Measurements from ENCODE around the gene TNIK.
A peak's percentile ranks its signal among the peaks of the same experiment; 100 is the strongest.

TNIK gene

GRCh38 chr3:171335559-171335958 lies 124.6 kb downstream of the TNIK start:
- Histone ChIP-seq H3K18ac (ENCODE audit: low read depth in 1 of 2, low read length in 2 of 2) (no peak overlapping the region), H3K27ac (ENCODE audit: low read length, poor library complexity, severe bottlenecking) (no peak overlapping the region), H3K23ac (ENCODE audit: low read length in 2 of 2) (no peak overlapping the region), H3K36me3 (ENCODE audit: control insufficient read depth in 1 of 2, insufficient read depth in 2 of 2, low read depth in 1 of 2, low read length in 2 of 2) (no peaks in the 10 kb centered on the region), H3K4ac (ENCODE audit: low read depth in 1 of 2, low read length in 2 of 2) (no peak overlapping the region), H3K4me1 (ENCODE audit: control insufficient read depth, insufficient read depth, low read depth, low read length) (peaks cover 10% of the 10 kb centered on the region), H2BK15ac (ENCODE audit: low read depth, poor library complexity, severe bottlenecking) (no peak overlapping the region), H3K9me3 (ENCODE audit: control insufficient read depth, low read length) (no peaks in the 10 kb centered on the region), H2AFZ (ENCODE audit: low read depth, low read length) (no peak overlapping the region), H3K9ac (ENCODE audit: low read length) (no peak overlapping the region), H2BK12ac (ENCODE audit: low read length in 2 of 2) (no peak overlapping the region), H3K27me3 (ENCODE audit: control insufficient read depth in 1 of 2, insufficient read depth in 1 of 2, low read length in 2 of 2) (no peaks in the 10 kb centered on the region), H2BK120ac (ENCODE audit: low read depth, low read length) (no peak overlapping the region), H2AK5ac (ENCODE audit: low read length, severe bottlenecking) (no peak overlapping the region), H4K8ac (ENCODE audit: low read length) (no peak overlapping the region), H2BK5ac (ENCODE audit: low read depth, low read length, poor library complexity, severe bottlenecking) (no peak overlapping the region), H3K4me2 (ENCODE audit: low read length, poor library complexity, severe bottlenecking) (no peak overlapping the region), H3K4me3 (ENCODE audit: insufficient read depth in 1 of 2, low read depth in 1 of 2, low read length in 2 of 2) (no peak overlapping the region), H4K91ac (ENCODE audit: low read length) (no peak overlapping the region), H3K14ac (ENCODE audit: low read length in 2 of 2) (no peak overlapping the region), H3K79me1 (replicated peaks; ENCODE audit: low read length, poor library complexity, severe bottlenecking) (peaks cover 26% of the 10 kb centered on the region)
- no peak for DNase-seq
- WGBS, result 100% methylated on average over 1 of the region's 3 CpGs

GRCh38 chr3:171334465-171334811 lies 125.8 kb downstream of the TNIK start:
- Histone ChIP-seq H4K8ac (ENCODE audit: low read length) (no peak overlapping the region), H3K4me1 (ENCODE audit: control insufficient read depth, insufficient read depth, low read depth, low read length) (peaks cover 10% of the 10 kb centered on the region), H2BK5ac (ENCODE audit: low read depth, low read length, poor library complexity, severe bottlenecking) (no peak overlapping the region), H3K4me2 (ENCODE audit: low read length, poor library complexity, severe bottlenecking) (no peak overlapping the region), H2AFZ (ENCODE audit: low read depth, low read length) (no peak overlapping the region), H4K91ac (ENCODE audit: low read length) (no peak overlapping the region), H2BK15ac (ENCODE audit: low read depth, poor library complexity, severe bottlenecking) (no peak overlapping the region), H3K9me3 (ENCODE audit: control insufficient read depth, low read length) (no peaks in the 10 kb centered on the region), H2AK5ac (ENCODE audit: low read length, severe bottlenecking) (no peak overlapping the region), H3K23ac (ENCODE audit: low read length in 2 of 2) (no peak overlapping the region), H2BK12ac (ENCODE audit: low read length in 2 of 2) (no peak overlapping the region), H3K4me3 (ENCODE audit: insufficient read depth in 1 of 2, low read depth in 1 of 2, low read length in 2 of 2) (no peak overlapping the region), H2BK120ac (ENCODE audit: low read depth, low read length) (no peak overlapping the region), H3K14ac (ENCODE audit: low read length in 2 of 2) (no peak overlapping the region), H3K36me3 (ENCODE audit: control insufficient read depth in 1 of 2, insufficient read depth in 2 of 2, low read depth in 1 of 2, low read length in 2 of 2) (no peaks in the 10 kb centered on the region), H3K79me1 (replicated peaks; ENCODE audit: low read length, poor library complexity, severe bottlenecking) (peaks cover 24% of the 10 kb centered on the region), H3K18ac (ENCODE audit: low read depth in 1 of 2, low read length in 2 of 2) (no peak overlapping the region), H3K4ac (ENCODE audit: low read depth in 1 of 2, low read length in 2 of 2) (no peak overlapping the region), H3K27ac (ENCODE audit: low read length, poor library complexity, severe bottlenecking) (no peak overlapping the region), H3K9ac (ENCODE audit: low read length) (no peak overlapping the region), H3K27me3 (ENCODE audit: control insufficient read depth in 1 of 2, insufficient read depth in 1 of 2, low read length in 2 of 2) (no peaks in the 10 kb centered on the region)
- 78% methylated on average over 1 of the region's 2 CpGs for WGBS
- DNase-seq, result no peak

- no peak overlapping the region for H3K18ac ChIP-seq (ENCODE audit: low read depth in 1 of 2, low read length in 2 of 2)
- H2BK12ac ChIP-seq (ENCODE audit: low read length in 2 of 2), result no peak overlapping the region
- no peaks in the 10 kb centered on the region for H3K27me3 ChIP-seq (ENCODE audit: control insufficient read depth in 1 of 2, insufficient read depth in 1 of 2, low read length in 2 of 2)
- H3K79me1 ChIP-seq (replicated peaks; ENCODE audit: low read length, poor library complexity, severe bottlenecking), result peaks cover 20% of the 10 kb centered on the region
- H3K36me3 ChIP-seq (ENCODE audit: control insufficient read depth in 1 of 2, insufficient read depth in 2 of 2, low read depth in 1 of 2, low read length in 2 of 2), result no peaks in the 10 kb centered on the region
- no peak for DNase-seq
- no peak overlapping the region for H4K8ac ChIP-seq (ENCODE audit: low read length)
- peaks cover 10% of the 10 kb centered on the region for H3K4me1 ChIP-seq (ENCODE audit: control insufficient read depth, insufficient read depth, low read depth, low read length)
- no peak overlapping the region for H3K14ac ChIP-seq (ENCODE audit: low read length in 2 of 2)
- H3K9ac ChIP-seq (ENCODE audit: low read length), result no peak overlapping the region
- whole genome bisulfite sequencing, result 96% methylated on average over 8 of the region's 9 CpGs
- no peak overlapping the region for H2BK5ac ChIP-seq (ENCODE audit: low read depth, low read length, poor library complexity, severe bottlenecking)
- peak overlapping the region; percentile 27 for H2AK5ac ChIP-seq (ENCODE audit: low read length, severe bottlenecking)
- no peak overlapping the region for H2BK15ac ChIP-seq (ENCODE audit: low read depth, poor library complexity, severe bottlenecking)
- no peak overlapping the region for H4K91ac ChIP-seq (ENCODE audit: low read length)
- H2BK120ac ChIP-seq (ENCODE audit: low read depth, low read length), result no peak overlapping the region
- no peak overlapping the region for H3K23ac ChIP-seq (ENCODE audit: low read length in 2 of 2)
- no peak overlapping the region for H3K4me2 ChIP-seq (ENCODE audit: low read length, poor library complexity, severe bottlenecking)
- no peak overlapping the region for H3K4me3 ChIP-seq (ENCODE audit: insufficient read depth in 1 of 2, low read depth in 1 of 2, low read length in 2 of 2)
- H3K4ac ChIP-seq (ENCODE audit: low read depth in 1 of 2, low read length in 2 of 2), result no peak overlapping the region
- H3K9me3 ChIP-seq (ENCODE audit: control insufficient read depth, low read length), result no peaks in the 10 kb centered on the region
- H2AFZ ChIP-seq (ENCODE audit: low read depth, low read length), result no peak overlapping the region
- H3K27ac ChIP-seq (ENCODE audit: low read length, poor library complexity, severe bottlenecking), result no peak overlapping the region
Measured at GRCh38 chr3:171333784-171334464, 126.3 kb downstream of the TNIK start.

GRCh38 chr3:171330938-171331337 lies 129.3 kb downstream of the TNIK start:
- H2AK5ac ChIP-seq (ENCODE audit: low read length, severe bottlenecking), result no peak overlapping the region
- peaks cover 17% of the 10 kb centered on the region for H3K4me1 ChIP-seq (ENCODE audit: control insufficient read depth, insufficient read depth, low read depth, low read length)
- DNase-seq, result no peak
- no peak overlapping the region for H4K8ac ChIP-seq (ENCODE audit: low read length)
- H3K27ac ChIP-seq (ENCODE audit: low read length, poor library complexity, severe bottlenecking), result no peak overlapping the region
- H4K91ac ChIP-seq (ENCODE audit: low read length), result no peak overlapping the region
- no peak overlapping the region for H2BK15ac ChIP-seq (ENCODE audit: low read depth, poor library complexity, severe bottlenecking)
- H3K14ac ChIP-seq (ENCODE audit: low read length in 2 of 2), result no peak overlapping the region
- H2BK5ac ChIP-seq (ENCODE audit: low read depth, low read length, poor library complexity, severe bottlenecking), result no peak overlapping the region
- no peak overlapping the region for H2BK12ac ChIP-seq (ENCODE audit: low read length in 2 of 2)
- H3K27me3 ChIP-seq (ENCODE audit: control insufficient read depth in 1 of 2, insufficient read depth in 1 of 2, low read length in 2 of 2), result no peaks in the 10 kb centered on the region
- no peak overlapping the region for H3K18ac ChIP-seq (ENCODE audit: low read depth in 1 of 2, low read length in 2 of 2)
- no peak overlapping the region for H3K4me3 ChIP-seq (ENCODE audit: insufficient read depth in 1 of 2, low read depth in 1 of 2, low read length in 2 of 2)
- H3K9ac ChIP-seq (ENCODE audit: low read length), result no peak overlapping the region
- H3K23ac ChIP-seq (ENCODE audit: low read length in 2 of 2), result no peak overlapping the region
- no peak overlapping the region for H3K4me2 ChIP-seq (ENCODE audit: low read length, poor library complexity, severe bottlenecking)
- no peak overlapping the region for H3K4ac ChIP-seq (ENCODE audit: low read depth in 1 of 2, low read length in 2 of 2)
- no peaks in the 10 kb centered on the region for H3K36me3 ChIP-seq (ENCODE audit: control insufficient read depth in 1 of 2, insufficient read depth in 2 of 2, low read depth in 1 of 2, low read length in 2 of 2)
- H2BK120ac ChIP-seq (ENCODE audit: low read depth, low read length), result no peak overlapping the region
- H3K79me1 ChIP-seq (replicated peaks; ENCODE audit: low read length, poor library complexity, severe bottlenecking), result peaks cover 22% of the 10 kb centered on the region
- H2AFZ ChIP-seq (ENCODE audit: low read depth, low read length), result no peak overlapping the region
- H3K9me3 ChIP-seq (ENCODE audit: control insufficient read depth, low read length), result no peaks in the 10 kb centered on the region
- 97% methylated on average over 3 of the region's 3 CpGs for WGBS
